ENCODE data around the gene MAGEB17.

DNA sequence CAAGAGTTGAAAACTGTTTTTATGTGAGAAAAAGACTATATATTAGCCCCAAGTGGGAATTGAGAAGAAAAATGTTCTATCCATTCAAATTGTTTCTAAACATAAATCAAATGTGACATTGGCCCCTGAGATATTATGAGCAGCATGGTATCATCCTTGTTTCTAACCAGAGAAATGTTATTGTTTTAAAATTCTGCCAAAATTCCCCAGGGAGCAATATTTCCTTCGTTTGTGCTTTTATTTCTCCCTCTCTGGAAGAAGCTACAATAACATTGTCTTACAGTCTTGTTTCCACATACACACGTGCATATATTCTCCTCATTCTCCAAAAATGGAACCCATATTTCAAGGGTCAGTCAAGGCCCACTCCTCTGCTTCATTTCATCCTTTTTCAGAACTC, 46.7 kb downstream of the MAGEB17 start:
- TF ChIP-seq, protein P1, sequence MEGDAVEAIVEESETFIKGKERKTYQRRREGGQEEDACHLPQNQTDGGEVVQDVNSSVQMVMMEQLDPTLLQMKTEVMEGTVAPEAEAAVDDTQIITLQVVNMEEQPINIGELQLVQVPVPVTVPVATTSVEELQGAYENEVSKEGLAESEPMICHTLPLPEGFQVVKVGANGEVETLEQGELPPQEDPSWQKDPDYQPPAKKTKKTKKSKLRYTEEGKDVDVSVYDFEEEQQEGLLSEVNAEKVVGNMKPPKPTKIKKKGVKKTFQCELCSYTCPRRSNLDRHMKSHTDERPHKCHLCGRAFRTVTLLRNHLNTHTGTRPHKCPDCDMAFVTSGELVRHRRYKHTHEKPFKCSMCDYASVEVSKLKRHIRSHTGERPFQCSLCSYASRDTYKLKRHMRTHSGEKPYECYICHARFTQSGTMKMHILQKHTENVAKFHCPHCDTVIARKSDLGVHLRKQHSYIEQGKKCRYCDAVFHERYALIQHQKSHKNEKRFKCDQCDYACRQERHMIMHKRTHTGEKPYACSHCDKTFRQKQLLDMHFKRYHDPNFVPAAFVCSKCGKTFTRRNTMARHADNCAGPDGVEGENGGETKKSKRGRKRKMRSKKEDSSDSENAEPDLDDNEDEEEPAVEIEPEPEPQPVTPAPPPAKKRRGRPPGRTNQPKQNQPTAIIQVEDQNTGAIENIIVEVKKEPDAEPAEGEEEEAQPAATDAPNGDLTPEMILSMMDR (IDR thresholded peaks at IDR 0.05) = no peak
- no peak for TF ChIP-seq ZFX (IDR thresholded peaks at IDR 0.05; ENCODE audit: borderline replicate concordance)
